ENCODE measurements around the gene MSI2.

Gene MSI2

DNA sequence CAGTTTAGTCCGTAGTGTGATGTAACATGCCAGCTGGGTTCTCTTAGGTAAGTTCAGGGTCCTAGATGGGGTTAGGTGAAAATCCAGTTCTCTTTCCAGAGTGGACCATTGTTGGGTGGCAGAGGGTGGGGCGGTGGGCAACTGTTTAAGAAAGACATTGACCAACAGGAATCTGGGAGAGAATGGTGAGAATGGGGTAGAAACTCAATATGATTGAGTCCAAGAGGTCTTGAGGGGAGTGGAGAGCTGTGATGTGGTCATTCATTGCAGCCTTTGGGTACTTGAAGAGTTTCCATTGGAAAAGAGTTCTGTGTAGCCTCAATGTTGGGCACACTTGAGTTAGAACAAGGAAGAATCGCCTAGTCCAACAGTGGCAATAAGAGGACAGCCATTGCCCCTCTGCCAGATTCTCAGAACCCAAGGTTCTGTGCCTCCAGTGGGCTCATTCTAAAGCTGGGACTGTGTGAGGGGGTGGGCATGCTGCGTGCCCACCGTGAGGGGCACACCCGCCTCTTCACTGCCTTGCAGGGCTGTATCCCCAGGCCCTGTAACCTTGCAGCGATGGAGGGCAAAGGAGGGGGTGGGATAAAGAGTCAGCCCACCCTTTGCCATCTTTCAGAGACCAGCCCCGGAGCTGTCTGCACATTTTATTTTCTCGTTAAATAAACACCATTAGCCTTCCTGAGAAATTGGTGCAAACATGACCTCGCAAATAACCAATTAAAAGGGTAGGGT lies 280.6 kb downstream of the MSI2 start:
- H3K4me3 ChIP-seq (ENCODE audit: low read length): no peak overlapping the region
- no peaks in the 10 kb centered on the region for H3K9me2 ChIP-seq (replicated peaks; ENCODE audit: control insufficient read depth, low read length)
- no peaks in the 10 kb centered on the region for H4K20me1 ChIP-seq (ENCODE audit: control insufficient read depth, insufficient read depth, low read depth, low read length)
- no peaks in the 10 kb centered on the region for H3K9me3 ChIP-seq (ENCODE audit: control insufficient read depth, insufficient read depth, low read length)
- peaks cover 5% of the 10 kb centered on the region for H3F3A ChIP-seq (ENCODE audit: control insufficient read depth, insufficient read depth)
- no peaks in the 10 kb centered on the region for H3K79me2 ChIP-seq (ENCODE audit: control insufficient read depth, low read length)
- TF ChIP-seq, protein P1, sequence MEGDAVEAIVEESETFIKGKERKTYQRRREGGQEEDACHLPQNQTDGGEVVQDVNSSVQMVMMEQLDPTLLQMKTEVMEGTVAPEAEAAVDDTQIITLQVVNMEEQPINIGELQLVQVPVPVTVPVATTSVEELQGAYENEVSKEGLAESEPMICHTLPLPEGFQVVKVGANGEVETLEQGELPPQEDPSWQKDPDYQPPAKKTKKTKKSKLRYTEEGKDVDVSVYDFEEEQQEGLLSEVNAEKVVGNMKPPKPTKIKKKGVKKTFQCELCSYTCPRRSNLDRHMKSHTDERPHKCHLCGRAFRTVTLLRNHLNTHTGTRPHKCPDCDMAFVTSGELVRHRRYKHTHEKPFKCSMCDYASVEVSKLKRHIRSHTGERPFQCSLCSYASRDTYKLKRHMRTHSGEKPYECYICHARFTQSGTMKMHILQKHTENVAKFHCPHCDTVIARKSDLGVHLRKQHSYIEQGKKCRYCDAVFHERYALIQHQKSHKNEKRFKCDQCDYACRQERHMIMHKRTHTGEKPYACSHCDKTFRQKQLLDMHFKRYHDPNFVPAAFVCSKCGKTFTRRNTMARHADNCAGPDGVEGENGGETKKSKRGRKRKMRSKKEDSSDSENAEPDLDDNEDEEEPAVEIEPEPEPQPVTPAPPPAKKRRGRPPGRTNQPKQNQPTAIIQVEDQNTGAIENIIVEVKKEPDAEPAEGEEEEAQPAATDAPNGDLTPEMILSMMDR (IDR thresholded peaks at IDR 0.05; ENCODE audit: low read depth, low read length, poor library complexity, severe bottlenecking): no peak
- TF ChIP-seq EZH2phosphoT487 (IDR thresholded peaks at IDR 0.05; ENCODE audit: borderline replicate concordance, low read length): no peak
- H3K27me3 ChIP-seq (ENCODE audit: control insufficient read depth, low read length): no peaks in the 10 kb centered on the region
- H3K27ac ChIP-seq (ENCODE audit: low read depth, low read length): no peak overlapping the region
- no peak overlapping the region for H3K4me2 ChIP-seq (ENCODE audit: low read length)
- H3K4me1 ChIP-seq (ENCODE audit: control insufficient read depth, low read length): peaks cover 8% of the 10 kb centered on the region
- H3K36me3 ChIP-seq (ENCODE audit: control insufficient read depth, low read length): no peaks in the 10 kb centered on the region; the same call in 1 of the 2 replicates

DNA sequence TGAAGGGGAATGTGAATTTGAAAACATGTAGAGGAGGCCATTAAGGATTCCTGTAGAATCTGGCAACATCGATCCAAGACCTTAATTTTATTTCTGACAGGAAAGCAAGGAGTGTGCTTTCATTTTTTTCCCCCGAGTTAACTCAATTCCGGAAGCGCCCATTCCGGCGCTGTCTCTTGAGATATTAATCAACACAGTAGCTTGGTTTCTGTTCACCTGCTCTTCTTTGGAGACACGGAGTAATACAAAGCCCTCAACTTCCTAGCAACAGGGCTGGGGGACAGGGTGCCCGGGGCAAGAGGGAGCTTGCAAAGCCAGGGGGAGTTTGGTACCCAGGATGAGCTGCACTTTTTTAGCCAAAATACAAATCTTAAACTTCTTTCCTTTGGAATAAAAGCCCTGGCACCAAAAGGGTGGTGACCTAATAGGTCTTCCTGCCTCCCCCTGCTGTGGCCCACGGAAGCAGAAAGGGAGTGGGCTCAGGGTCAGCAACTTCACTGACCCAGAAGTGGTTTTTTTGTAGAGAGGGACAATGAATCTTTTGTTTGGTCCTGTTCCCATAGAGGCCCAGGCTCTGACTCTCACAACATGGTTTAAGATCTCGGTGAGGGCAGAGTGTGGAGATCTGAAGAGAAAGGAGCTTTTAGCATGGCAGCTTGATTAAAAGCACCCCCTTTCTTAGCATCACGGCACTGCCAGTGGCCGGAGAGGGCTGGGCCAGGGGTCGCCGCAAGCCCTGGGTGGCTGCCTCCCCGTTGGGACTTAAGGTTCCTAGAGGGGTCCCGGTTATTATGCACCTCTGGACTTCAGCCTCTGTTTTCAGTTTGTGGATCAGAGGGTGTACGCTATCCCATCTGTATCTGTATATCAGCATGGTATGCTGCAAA lies 281.4 kb downstream of the MSI2 start:
- H3K27me3 ChIP-seq (ENCODE audit: control insufficient read depth, low read length): no peaks in the 10 kb centered on the region
- H3K27ac ChIP-seq (ENCODE audit: low read depth, low read length): no peak overlapping the region
- no peak for TF ChIP-seq EZH2phosphoT487 (IDR thresholded peaks at IDR 0.05; ENCODE audit: borderline replicate concordance, low read length)
- TF ChIP-seq, protein P1 (IDR thresholded peaks at IDR 0.05; ENCODE audit: low read depth, low read length, poor library complexity, severe bottlenecking): no peak
- H4K20me1 ChIP-seq (ENCODE audit: control insufficient read depth, insufficient read depth, low read depth, low read length): no peaks in the 10 kb centered on the region
- H3K9me3 ChIP-seq (ENCODE audit: control insufficient read depth, insufficient read depth, low read length): no peaks in the 10 kb centered on the region
- peaks cover 3% of the 10 kb centered on the region for H3K79me2 ChIP-seq (ENCODE audit: control insufficient read depth, low read length)
- H3F3A ChIP-seq (ENCODE audit: control insufficient read depth, insufficient read depth): peaks cover 5% of the 10 kb centered on the region
- no peaks in the 10 kb centered on the region for H3K9me2 ChIP-seq (replicated peaks; ENCODE audit: control insufficient read depth, low read length)
- no peak overlapping the region for H3K4me2 ChIP-seq (ENCODE audit: low read length)
- no peaks in the 10 kb centered on the region; the same call in 1 of the 2 replicates for H3K36me3 ChIP-seq (ENCODE audit: control insufficient read depth, low read length)
- peaks cover 16% of the 10 kb centered on the region for H3K4me1 ChIP-seq (ENCODE audit: control insufficient read depth, low read length)
- no peak overlapping the region for H3K4me3 ChIP-seq (ENCODE audit: low read length)

DNA sequence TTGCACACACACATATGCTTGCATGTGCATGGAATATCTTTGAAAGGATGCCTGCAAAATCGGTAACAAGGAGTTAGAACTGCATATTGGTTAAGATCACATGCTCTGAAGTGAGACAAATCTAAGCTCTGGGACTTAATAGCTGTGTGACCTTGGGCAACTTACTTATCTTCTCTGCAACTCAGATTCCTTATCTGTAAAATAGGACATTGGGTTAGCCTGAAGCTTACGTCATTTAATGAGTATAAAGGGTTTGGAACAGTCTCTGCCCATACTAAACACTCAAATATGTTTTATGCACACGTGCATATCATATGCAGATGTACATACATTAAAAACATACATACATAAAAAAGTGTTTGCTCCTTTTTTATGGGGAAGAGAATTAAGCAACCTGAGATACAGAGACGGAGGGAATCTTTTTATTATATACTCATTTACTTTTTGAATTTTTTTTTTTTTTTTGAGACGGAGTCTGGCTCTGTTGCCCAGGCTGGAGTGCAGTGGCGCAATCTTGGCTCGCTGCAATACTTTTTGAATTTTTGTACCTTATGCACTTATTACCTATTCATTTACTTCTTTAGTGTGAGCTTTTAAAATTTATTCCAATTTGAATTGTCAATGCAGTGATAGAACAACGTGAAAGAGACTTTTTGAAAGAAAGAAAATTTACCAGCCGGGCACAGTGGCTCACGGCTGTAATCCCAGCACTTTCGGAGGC lies 282.6 kb downstream of the MSI2 start:
- Histone ChIP-seq H3K27ac (ENCODE audit: low read depth, low read length) (no peak overlapping the region), H3K36me3 (ENCODE audit: control insufficient read depth, low read length) (0 out of 2 replicates have a peak, but pooled peaks cover 4% of the 10 kb centered on the region), H4K20me1 (ENCODE audit: control insufficient read depth, insufficient read depth, low read depth, low read length) (no peaks in the 10 kb centered on the region), H3K4me3 (ENCODE audit: low read length) (no peak overlapping the region), H3K27me3 (ENCODE audit: control insufficient read depth, low read length) (no peaks in the 10 kb centered on the region), H3K4me1 (ENCODE audit: control insufficient read depth, low read length) (peaks cover 27% of the 10 kb centered on the region), H3K9me2 (replicated peaks; ENCODE audit: control insufficient read depth, low read length) (no peaks in the 10 kb centered on the region), H3F3A (ENCODE audit: control insufficient read depth, insufficient read depth) (peaks cover 9% of the 10 kb centered on the region), H3K9me3 (ENCODE audit: control insufficient read depth, insufficient read depth, low read length) (no peaks in the 10 kb centered on the region), H3K79me2 (ENCODE audit: control insufficient read depth, low read length) (peaks cover 14% of the 10 kb centered on the region), H3K4me2 (ENCODE audit: low read length) (no peak overlapping the region)
- TF ChIP-seq, protein P1 (IDR thresholded peaks at IDR 0.05; ENCODE audit: low read depth, low read length, poor library complexity, severe bottlenecking): no peak
- TF ChIP-seq EZH2phosphoT487 (IDR thresholded peaks at IDR 0.05; ENCODE audit: borderline replicate concordance, low read length): no peak

Data from DOHH2 (cell line).